Loucy (cell line): ENCODE data around the gene SORCS2.

Source experiments
- H2AFZ ChIP-seq: fragments of 200-600 bp; sonication (generic); 2 replicates; pipeline ENCODE4 v1.6.0; 2016; ENCODE audit warnings: antibody characterized with exemption, mild to moderate bottlenecking, low read length, moderate library complexity
- H3F3A ChIP-seq: fragments of 200-600 bp; 2 replicates; pipeline ENCODE4 v1.6.0; 2016; ENCODE audit warnings: antibody characterized with exemption, low read depth, mild to moderate bottlenecking
- H3K27me3 ChIP-seq: fragments of 200-600 bp; sonication (generic); 2 replicates; pipeline ENCODE4 v1.6.1; 2014; ENCODE audit warnings: low read length, mild to moderate bottlenecking; ENCODE audit not compliant: insufficient read depth, poor library complexity, severe bottlenecking
- H3K36me3 ChIP-seq: fragments of 200-600 bp; sonication (generic); 2 replicates; pipeline ENCODE4 v1.6.1; 2016; ENCODE audit warnings: low read length; ENCODE audit not compliant: insufficient read depth
- H3K4me1 ChIP-seq: fragments of 200-600 bp; sonication (generic); 2 replicates; pipeline ENCODE4 v1.5.1; 2014; ENCODE audit warnings: low read length, mild to moderate bottlenecking; ENCODE audit not compliant: insufficient read depth, poor library complexity, severe bottlenecking
- H3K4me2 ChIP-seq: fragments of 200-600 bp; sonication (generic); 2 replicates; pipeline ENCODE4 v1.6.0; 2014; ENCODE audit warnings: antibody characterized with exemption, low read length, low read depth, mild to moderate bottlenecking; ENCODE audit not compliant: poor library complexity, severe bottlenecking
- H3K4me3 ChIP-seq: fragments of 200-600 bp; sonication (generic); 2 replicates; pipeline ENCODE4 v1.5.1; 2014; ENCODE audit warnings: low read length, mild to moderate bottlenecking, mixed read lengths; ENCODE audit not compliant: poor library complexity, severe bottlenecking
- H3K79me2 ChIP-seq: fragments of 200-600 bp; sonication (generic); 2 replicates; pipeline ENCODE4 v1.6.1; 2014; ENCODE audit warnings: low read length; ENCODE audit not compliant: insufficient read depth
- H3K9ac ChIP-seq: fragments of 200-600 bp; sonication (generic); 2 replicates; pipeline ENCODE4 v1.6.0; 2014; ENCODE audit warnings: mild to moderate bottlenecking, low read depth, low read length, moderate library complexity; ENCODE audit not compliant: poor library complexity, severe bottlenecking
- H3K9me2 ChIP-seq: fragments of 200-600 bp; sonication (generic); replicated peaks from 2 replicates; pipeline ENCODE4 v1.6.1; 2016; ENCODE audit warnings: low read depth, low read length, mixed read lengths
- H3K9me3 ChIP-seq: fragments of 200-600 bp; sonication (generic); 2 replicates; pipeline ENCODE4 v1.6.1; 2014; ENCODE audit warnings: mild to moderate bottlenecking, antibody characterized with exemption, low read length, low read depth; ENCODE audit not compliant: insufficient read depth
- H4K20me1 ChIP-seq: fragments of 200-600 bp; sonication (generic); 2 replicates; pipeline ENCODE4 v1.6.0; 2014; ENCODE audit warnings: antibody characterized with exemption, low read length, mild to moderate bottlenecking; ENCODE audit not compliant: insufficient read depth, poor library complexity, severe bottlenecking
- CTCF ChIP-seq: fragments of 200-600 bp; sonication (generic); conservative IDR thresholded peaks from 2 replicates; pipeline ENCODE4 v1.5.1; 2014; ENCODE audit warnings: mild to moderate bottlenecking, antibody characterized with exemption, low read length
- EZH2phosphoT487 ChIP-seq: fragments of 200-600 bp; IDR thresholded peaks from 2 replicates; pipeline ENCODE4 v1.6.1; 2018; ENCODE audit warnings: antibody characterized with exemption, mild to moderate bottlenecking, moderate library complexity, borderline replicate concordance

The SORCS2 gene

DNA sequence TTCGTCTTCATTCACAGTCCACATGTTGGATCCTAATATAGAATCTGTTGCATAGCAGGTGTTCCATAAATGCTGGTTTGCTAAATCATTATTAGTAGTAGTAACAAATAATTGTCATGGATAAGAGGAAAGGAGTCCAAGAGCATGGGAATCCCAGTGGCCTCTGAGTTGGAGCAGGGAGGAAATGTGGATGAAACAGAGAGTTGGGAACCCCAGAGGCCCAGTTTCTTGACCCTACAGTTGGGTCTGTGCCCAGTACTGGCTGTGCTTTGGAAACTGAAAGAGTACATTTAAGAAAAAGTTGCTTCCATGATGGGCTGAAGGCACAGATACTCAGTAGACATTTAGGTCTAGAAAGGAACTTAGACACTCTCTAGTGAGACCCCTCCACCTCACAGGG is 391.8 kb downstream of the SORCS2 start:
- Histone ChIP-seq H3K27me3 (no peaks in the 10 kb centered on the region), H3K4me3 (no peak overlapping the region), H3K9ac (no peak overlapping the region), H3F3A (no peaks in the 10 kb centered on the region), H3K9me3 (no peaks in the 10 kb centered on the region; the same call in 1 of the 2 replicates), H3K36me3 (no peaks in the 10 kb centered on the region), H3K9me2 (no peaks in the 10 kb centered on the region), H4K20me1 (no peaks in the 10 kb centered on the region), H3K4me2 (no peak overlapping the region), H2AFZ (no peak overlapping the region), H3K4me1 (no peaks in the 10 kb centered on the region), H3K79me2 (no peaks in the 10 kb centered on the region)
- no peak for TF ChIP-seq EZH2phosphoT487
- no peak for TF ChIP-seq CTCF

DNA sequence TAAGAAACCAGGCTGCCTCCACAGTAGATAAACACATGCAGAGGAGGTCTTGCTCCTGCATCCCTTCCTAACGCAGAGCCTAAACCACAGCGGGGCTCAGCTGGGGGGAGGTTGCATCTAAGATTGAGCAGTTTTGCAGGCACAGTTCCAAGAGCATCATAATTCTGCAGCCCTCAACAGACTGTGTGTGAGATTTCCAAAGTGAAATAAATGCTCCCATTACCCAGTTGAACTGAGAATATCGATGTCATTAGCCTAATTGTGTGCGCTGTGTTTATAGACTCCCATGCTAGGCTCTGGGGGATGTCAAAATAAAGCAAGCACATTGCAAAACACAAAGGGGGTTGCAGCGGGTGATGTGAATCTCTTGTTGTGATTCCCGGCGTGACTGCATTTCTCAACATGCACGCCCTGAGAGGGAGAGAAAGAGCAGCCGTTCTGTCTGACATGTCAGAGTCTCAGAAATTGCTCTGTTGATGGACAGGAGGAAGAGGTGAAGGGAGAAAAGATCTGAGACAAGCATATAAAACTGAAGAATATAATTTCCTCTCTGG is 392.3 kb downstream of the SORCS2 start:
- Histone ChIP-seq H4K20me1 (no peaks in the 10 kb centered on the region), H3K27me3 (no peaks in the 10 kb centered on the region), H3K9ac (no peak overlapping the region), H3F3A (no peaks in the 10 kb centered on the region), H3K36me3 (no peaks in the 10 kb centered on the region), H3K4me3 (no peak overlapping the region), H3K9me2 (no peaks in the 10 kb centered on the region), H3K79me2 (no peaks in the 10 kb centered on the region), H3K4me1 (no peaks in the 10 kb centered on the region), H2AFZ (no peak overlapping the region), H3K9me3 (no peaks in the 10 kb centered on the region; the same call in 1 of the 2 replicates), H3K4me2 (no peak overlapping the region)
- TF ChIP-seq EZH2phosphoT487, result no peak
- no peak for TF ChIP-seq CTCF

GRCh38 chr4:7585768-7586167 is 393.4 kb downstream of the SORCS2 start:
- Histone ChIP-seq H3K36me3 (no peaks in the 10 kb centered on the region), H4K20me1 (no peaks in the 10 kb centered on the region), H3K9me3 (no peaks in the 10 kb centered on the region; the same call in 1 of the 2 replicates), H3K4me2 (no peak overlapping the region), H3K4me3 (no peak overlapping the region), H3F3A (no peaks in the 10 kb centered on the region), H2AFZ (no peak overlapping the region), H3K9me2 (no peaks in the 10 kb centered on the region), H3K27me3 (no peaks in the 10 kb centered on the region), H3K4me1 (no peaks in the 10 kb centered on the region), H3K9ac (no peak overlapping the region), H3K79me2 (no peaks in the 10 kb centered on the region)
- TF ChIP-seq CTCF (no peak), EZH2phosphoT487 (no peak)
